ENCODE data around the gene ARF1.
A peak's percentile ranks its signal among the peaks of the same experiment; 100 is the strongest.

The ARF1 gene

DNA sequence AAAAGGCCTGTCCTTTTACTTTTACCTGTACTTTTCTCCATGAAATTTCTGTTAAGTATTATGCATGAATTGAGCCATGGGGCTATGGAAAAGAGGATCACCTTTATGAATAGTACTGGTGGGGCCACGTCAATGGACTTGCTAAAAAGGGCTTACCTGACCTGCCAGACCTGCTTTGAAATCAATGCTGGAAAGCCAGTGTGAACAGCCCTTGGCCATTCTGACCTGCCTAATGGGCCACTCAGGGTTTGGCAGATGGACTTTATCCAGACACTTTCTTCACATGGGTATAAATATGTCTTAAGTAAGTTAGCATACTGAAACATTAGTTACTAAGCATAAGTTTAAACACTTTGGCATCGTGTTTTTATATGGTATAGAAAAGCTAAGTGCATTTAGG lies 49.3 kb downstream of the ARF1 start:
- DNase-seq: no peak

GRCh38 chr1:228134591-228134990 lies 52.1 kb downstream of the ARF1 start:
- DNase-seq: no peak

DNA sequence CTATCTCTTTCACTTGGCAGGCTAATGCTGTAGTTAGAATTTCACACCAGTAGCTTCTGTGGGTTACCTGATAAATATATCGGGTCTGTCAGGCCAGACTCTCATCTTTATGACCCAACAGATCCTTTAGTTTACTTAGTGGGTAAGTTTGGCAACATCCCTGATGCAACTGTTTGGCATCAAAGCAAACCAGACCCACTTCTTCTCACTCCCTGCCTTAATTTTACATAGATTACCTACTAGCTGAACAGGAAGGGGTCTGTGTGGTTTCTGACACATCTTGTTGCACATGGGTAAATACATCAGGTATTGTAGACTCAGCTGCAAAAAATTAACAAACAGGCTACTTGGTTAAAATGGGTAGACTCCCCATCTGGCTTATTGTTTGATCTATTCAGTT lies 54.4 kb downstream of the ARF1 start:
- DNase-seq: peak; percentile 43

GRCh38 chr1:228139406-228139930 lies 57.0 kb downstream of the ARF1 start:
- DNase-seq: no peak

GRCh38 chr1:228139931-228140723 lies 57.6 kb downstream of the ARF1 start, which contains the start of gene GUK1:
Gene GUK1 (plus strand): TSS chr1:228140279. CDS start chr1:228140303, 24 bp downstream.
- DNase-seq: peak; percentile 100

DNA sequence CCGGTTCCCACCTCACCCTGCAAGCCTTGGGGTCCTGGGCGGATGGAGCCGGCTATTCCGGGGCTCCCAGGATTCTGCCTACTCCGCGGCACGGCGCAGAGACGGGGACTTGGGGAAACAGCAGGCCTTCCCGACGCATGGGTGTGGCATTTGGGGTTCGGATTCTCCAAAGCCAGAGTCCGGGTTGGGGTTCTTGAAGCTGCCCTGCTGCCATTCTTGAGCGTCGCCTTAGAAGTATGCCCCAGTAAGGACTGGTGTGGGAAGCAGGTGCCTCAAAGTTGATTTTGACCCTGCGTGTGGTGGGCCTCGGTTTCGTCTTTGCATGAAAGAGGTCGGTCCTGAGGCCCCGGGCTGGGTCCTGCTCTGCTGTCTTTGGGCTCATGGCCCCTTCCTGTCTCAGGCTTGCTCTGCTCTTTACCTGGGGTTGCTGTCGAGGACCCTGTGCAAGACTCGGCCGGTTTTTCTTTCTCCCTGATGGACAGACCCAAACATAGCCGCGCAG lies 58.3 kb downstream of the ARF1 start:
- peak; percentile 50 for DNase-seq

DNA sequence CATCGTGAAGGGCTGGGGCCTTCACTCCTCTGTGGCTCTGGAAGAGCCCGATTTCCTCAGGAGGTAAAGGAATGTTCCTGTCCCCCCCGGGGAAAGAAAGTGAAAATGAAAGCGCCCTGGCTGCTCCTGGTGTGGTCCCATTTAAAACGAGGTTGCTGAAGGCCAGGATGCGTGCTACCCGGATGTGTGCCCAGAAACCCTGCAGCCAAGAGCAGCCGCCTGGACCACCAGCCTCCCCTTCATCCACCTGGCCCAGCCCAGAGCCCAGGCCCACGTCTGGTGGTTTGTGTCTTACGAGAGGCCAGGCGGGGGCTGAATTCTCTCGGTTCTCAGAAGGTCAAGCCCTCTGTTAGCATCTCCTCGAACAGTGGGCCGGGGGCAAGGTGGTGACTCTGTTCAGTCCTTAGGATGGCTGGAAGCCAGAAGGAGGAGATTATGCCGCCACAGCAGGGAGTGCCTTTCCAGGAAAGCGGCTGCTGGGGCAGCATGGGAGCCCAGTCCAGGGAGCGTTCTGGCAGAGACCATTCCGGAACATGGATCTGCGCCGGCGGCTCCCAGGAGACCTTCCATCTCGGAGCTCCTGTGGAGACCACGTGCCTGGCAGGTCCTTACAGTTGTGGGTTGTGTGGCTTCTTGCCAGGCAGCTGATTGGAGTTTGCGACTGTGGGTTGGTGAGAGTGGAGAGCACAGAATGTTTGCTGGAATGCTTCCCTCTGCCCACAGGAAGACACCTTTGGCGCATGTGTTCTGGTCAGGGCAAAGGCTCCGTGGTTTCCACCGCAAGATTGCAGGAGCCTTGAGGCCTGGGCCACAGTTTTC lies 58.9 kb downstream of the ARF1 start:
- DNase-seq: peak; percentile 46

GRCh38 chr1:228142155-228142691 lies 59.7 kb downstream of the ARF1 start:
- DNase-seq: no peak

DNA sequence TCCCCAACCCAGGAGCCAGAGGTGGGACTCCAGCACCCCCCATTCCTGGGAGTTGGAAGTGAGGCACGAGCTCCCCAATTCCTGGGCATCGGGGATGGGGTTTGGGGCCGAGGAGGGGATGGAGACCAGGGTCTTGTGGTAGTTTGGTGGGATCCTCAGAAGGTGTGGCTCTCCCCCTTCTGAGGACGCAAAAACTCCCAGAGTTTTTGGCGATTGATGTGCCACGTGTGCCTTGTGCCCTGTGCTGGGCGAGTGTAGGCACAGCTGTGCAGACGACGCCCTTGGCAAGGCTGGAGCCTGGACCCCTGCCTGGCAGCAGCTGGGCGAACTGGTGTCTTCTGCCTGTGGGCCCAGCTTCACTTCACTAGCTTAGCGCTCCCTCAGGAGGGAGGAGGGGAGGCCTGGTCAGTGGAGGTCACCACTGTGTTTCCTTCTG lies 60.2 kb downstream of the ARF1 start:
- DNase-seq: no peak

DNA sequence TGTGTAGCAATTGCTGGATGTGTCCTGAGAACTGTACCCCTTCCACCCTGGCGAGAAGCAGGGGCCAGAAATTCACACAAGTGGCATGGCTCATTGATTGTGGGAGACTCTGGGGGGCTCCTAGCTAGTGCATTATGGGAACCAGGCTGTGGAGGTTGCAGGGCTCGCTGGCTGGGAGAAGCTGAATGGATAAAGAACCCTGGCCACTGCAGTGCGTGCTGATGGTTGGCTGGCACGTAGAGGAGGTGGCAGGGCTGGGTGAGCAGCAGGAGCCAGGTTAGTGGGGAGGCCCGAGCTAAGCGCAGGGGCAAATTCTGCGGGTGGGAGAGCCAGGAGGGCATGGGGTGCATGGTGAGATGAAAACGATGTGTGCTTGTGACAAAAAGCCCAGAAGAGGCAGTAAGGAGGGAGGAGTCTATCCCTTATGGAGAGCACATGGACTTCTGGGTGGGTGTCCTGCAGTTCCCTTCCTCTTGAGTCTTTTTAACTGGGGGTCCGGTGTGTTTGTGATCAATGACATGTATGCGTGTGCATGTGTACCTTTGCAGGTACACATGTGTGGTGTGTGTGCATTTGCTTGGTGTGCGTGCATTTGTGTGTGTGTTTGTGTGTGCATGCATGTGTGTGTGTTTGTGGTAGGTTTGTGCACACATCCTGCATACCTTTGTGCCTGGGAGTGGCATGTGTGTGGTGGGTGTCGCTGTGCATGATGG lies 61.1 kb downstream of the ARF1 start:
- no peak for DNase-seq

- DNase-seq: no peak
Measured at GRCh38 chr1:228144193-228144992, 61.9 kb downstream of the ARF1 start.

DNA sequence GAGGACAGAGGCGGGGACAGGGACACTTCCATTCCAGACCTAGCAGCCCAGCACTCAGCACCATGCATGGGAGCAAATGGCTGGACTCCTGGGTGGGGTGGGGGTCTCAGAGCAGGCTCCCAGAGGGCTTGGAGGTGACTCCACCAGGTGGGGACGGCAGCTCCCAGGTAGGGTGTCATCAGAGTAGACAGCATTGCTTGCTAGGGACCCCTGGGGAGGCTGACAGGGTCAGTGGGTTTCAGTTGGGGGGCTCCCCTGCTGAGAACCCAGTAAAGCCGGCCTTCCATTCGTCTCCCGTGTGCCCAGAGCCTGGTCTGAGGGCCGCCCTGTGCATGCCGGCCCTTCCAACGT lies 62.5 kb downstream of the ARF1 start:
- no peak for DNase-seq

- no peak for DNase-seq
Measured at GRCh38 chr1:228145463-228146416, 63.2 kb downstream of the ARF1 start.

GRCh38 chr1:228146417-228147150 lies 64.1 kb downstream of the ARF1 start:
- no peak for DNase-seq

GRCh38 chr1:228147151-228147693 lies 64.7 kb downstream of the ARF1 start:
- no peak for DNase-seq

- DNase-seq: no peak
Measured at GRCh38 chr1:228147768-228148167, 65.3 kb downstream of the ARF1 start.

DNA sequence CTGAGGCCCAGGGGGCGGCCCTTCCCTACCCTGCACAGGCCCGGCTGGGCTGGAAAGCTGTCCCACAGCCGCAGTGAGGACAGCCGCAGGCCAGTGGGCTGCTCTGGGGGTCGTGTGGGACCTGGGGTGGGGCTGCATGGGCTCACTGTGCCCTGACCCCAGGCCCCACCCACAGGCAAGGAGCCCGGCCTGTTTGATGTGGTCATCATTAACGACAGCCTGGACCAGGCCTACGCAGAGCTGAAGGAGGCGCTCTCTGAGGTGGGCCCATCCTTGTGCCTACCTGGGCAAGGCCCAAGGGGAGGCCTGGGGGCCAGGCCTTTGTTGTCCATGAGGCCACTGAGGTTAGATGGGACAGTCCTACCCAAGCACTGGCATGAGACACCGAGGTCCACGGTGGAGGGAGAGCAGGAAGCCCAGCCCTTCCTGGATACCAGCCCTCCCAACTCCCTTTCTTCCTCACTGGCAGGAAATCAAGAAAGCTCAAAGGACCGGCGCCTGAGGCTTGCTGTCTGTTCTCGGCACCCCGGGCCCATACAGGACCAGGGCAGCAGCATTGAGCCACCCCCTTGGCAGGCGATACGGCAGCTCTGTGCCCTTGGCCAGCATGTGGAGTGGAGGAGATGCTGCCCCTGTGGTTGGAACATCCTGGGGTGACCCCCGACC lies 65.8 kb downstream of the ARF1 start:
- DNase-seq: no peak

All from DMS53 (cell line).